Ishikawa (cell line): ENCODE data around the gene CDNF.

Experiments used
- CEBPB ChIP-seq: IDR thresholded peaks from 2 replicates; pipeline ENCODE4 v1.6.1; 2012
- CREB1 ChIP-seq: IDR thresholded peaks from 2 replicates; pipeline ENCODE4 v1.6.1; 2012; ENCODE audit warnings: low read depth
- EGR1 ChIP-seq: IDR thresholded peaks from 2 replicates; pipeline ENCODE4 v1.6.1; 2012
- EP300 ChIP-seq: IDR thresholded peaks from 2 replicates; pipeline ENCODE4 v1.6.1; 2012; ENCODE audit warnings: borderline replicate concordance
- FOXM1 ChIP-seq: IDR thresholded peaks from 2 replicates; pipeline ENCODE4 v1.6.1; 2012; ENCODE audit warnings: low read depth, borderline replicate concordance
- NFIC ChIP-seq: IDR thresholded peaks from 2 replicates; pipeline ENCODE4 v1.6.1; 2012
- RAD21 ChIP-seq: IDR thresholded peaks from 2 replicates; pipeline ENCODE4 v1.6.1; 2012; ENCODE audit warnings: low read depth
- TAF1 ChIP-seq: IDR thresholded peaks from 2 replicates; pipeline ENCODE4 v1.6.1; 2012; ENCODE audit warnings: low read depth, mild to moderate bottlenecking
- TCF12 ChIP-seq: IDR thresholded peaks from 2 replicates; pipeline ENCODE4 v1.6.1; 2012; ENCODE audit warnings: low read depth
- TEAD4 ChIP-seq: IDR thresholded peaks from 2 replicates; pipeline ENCODE4 v1.6.1; 2012
- YY1 ChIP-seq: IDR thresholded peaks from 2 replicates; pipeline ENCODE4 v1.6.1; 2012; ENCODE audit warnings: low read depth
- ZBTB7A ChIP-seq: IDR thresholded peaks from 2 replicates; pipeline ENCODE4 v1.6.1; 2012; ENCODE audit warnings: low read depth
- TF ChIP-seq, protein P1 (sequence below): IDR thresholded peaks from 2 replicates; pipeline ENCODE4 v1.6.1; 2012
- TF ChIP-seq, protein P2 (sequence below): IDR thresholded peaks from 2 replicates; pipeline ENCODE4 v1.6.1; 2012; ENCODE audit warnings: low read depth, mild to moderate bottlenecking
- TF ChIP-seq, protein P3 (sequence below): IDR thresholded peaks from 2 replicates; pipeline ENCODE4 v1.6.1; 2012

The CDNF gene

DNA sequence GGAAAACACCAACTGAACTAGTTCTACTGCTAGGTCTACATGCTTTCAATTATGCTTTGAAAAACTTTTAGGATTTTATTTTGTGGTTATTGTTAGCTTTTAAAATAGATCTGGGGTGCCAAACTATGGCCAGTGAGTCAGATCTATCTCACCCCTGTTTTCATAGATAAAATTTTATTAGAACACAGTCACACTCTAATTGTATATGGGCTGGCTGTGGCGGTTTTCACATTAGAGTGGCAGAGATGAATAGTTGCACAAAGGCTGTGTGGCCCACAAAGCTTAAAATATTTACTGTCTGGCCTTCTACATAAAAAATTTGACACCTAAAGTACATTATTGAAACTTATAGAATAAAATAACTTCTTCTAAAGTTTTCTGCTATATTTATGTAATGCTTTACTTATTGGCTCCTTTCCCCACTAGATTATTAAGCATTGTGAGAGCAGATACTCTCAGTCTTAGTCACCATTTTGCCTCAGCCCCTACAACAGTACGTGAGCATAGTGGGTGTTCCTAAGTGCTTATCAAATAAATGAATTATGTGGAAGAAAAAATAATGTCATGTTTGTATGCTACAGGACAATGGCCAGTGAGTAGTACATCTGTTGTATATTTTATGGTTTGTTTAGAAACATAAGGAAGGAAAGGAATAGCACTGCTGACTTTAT, 35.4 kb upstream of the CDNF start:
- TF ChIP-seq TCF12 (no peak), TAF1 (no peak), TEAD4 (no peak), EGR1 (no peak), FOXM1 (no peak)
- TF ChIP-seq, protein P1, sequence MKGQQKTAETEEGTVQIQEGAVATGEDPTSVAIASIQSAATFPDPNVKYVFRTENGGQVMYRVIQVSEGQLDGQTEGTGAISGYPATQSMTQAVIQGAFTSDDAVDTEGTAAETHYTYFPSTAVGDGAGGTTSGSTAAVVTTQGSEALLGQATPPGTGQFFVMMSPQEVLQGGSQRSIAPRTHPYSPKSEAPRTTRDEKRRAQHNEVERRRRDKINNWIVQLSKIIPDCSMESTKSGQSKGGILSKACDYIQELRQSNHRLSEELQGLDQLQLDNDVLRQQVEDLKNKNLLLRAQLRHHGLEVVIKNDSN: no peak

DNA sequence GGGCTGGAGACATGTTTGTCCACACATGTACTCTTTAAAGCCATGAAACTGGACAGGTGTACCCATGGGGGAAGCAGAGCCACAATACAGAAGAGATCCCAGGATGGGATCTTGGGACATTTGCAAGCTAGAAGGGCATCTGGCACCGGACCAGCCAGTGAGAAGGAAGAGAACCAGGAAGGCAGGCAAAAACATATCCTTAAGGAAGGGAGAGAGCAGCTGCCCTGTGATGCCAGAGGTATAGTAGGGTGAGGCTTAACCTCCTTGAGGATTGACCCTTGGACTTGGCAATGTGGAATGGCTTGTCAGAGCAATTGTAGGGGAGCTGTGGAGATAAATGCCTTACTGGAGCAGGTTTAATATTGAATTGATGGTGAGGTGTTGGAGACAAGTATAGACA, 23.0 kb upstream of the CDNF start:
- TF ChIP-seq, protein P1: no peak
- no peak for TF ChIP-seq FOXM1
- no peak for TF ChIP-seq NFIC
- TF ChIP-seq YY1: no peak
- TF ChIP-seq CEBPB: no peak
- no peak for TF ChIP-seq TAF1
- TF ChIP-seq, protein P2, sequence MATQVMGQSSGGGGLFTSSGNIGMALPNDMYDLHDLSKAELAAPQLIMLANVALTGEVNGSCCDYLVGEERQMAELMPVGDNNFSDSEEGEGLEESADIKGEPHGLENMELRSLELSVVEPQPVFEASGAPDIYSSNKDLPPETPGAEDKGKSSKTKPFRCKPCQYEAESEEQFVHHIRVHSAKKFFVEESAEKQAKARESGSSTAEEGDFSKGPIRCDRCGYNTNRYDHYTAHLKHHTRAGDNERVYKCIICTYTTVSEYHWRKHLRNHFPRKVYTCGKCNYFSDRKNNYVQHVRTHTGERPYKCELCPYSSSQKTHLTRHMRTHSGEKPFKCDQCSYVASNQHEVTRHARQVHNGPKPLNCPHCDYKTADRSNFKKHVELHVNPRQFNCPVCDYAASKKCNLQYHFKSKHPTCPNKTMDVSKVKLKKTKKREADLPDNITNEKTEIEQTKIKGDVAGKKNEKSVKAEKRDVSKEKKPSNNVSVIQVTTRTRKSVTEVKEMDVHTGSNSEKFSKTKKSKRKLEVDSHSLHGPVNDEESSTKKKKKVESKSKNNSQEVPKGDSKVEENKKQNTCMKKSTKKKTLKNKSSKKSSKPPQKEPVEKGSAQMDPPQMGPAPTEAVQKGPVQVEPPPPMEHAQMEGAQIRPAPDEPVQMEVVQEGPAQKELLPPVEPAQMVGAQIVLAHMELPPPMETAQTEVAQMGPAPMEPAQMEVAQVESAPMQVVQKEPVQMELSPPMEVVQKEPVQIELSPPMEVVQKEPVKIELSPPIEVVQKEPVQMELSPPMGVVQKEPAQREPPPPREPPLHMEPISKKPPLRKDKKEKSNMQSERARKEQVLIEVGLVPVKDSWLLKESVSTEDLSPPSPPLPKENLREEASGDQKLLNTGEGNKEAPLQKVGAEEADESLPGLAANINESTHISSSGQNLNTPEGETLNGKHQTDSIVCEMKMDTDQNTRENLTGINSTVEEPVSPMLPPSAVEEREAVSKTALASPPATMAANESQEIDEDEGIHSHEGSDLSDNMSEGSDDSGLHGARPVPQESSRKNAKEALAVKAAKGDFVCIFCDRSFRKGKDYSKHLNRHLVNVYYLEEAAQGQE: no peak
- TF ChIP-seq CREB1: no peak
- TF ChIP-seq TCF12: no peak
- TF ChIP-seq, protein P3, sequence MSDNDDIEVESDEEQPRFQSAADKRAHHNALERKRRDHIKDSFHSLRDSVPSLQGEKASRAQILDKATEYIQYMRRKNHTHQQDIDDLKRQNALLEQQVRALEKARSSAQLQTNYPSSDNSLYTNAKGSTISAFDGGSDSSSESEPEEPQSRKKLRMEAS: no peak
- no peak for TF ChIP-seq RAD21
- TF ChIP-seq EP300: no peak
- no peak for TF ChIP-seq EGR1

DNA sequence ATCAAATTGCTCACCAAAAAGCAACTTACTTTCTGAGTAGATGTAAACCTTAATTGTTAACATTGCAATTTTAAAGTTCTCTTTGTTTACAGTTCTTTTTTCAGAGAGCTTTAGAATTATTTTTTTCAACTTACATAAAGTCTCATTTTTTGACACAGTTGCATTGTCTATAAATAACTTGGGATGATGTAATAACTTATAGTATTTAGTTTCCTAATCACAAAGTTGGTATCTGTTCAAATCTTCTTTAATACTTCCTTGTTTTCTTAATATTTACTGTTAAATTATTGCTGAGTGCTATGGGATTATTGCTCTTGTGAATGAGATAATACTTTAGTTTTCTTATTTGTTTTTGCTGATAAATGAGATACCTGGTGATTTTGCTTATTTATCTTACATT, 21.9 kb upstream of the CDNF start:
- TF ChIP-seq CREB1: no peak
- no peak for TF ChIP-seq EGR1
- TF ChIP-seq, protein P3: no peak
- TF ChIP-seq CEBPB: no peak
- TF ChIP-seq FOXM1: no peak
- no peak for TF ChIP-seq YY1

DNA sequence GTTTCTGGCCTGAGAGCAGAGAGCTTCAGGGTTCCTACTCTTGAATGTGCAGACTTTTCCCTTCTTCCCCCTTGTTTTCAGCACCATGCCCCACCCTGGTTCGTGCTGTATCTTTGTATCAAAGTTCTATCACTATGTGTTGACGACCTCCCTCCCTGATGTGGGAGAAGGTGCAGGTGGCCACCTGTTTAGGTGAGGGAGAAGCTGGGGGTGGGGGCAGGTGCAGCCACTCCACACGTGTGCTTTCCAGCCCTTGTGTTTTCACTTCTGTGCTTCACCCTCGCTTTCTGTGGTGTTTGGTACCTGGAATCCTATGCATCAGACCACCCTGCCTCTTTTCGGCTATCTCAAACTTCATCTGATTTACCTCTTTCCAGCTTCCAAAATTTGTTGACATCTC, 21.2 kb upstream of the CDNF start:
- TF ChIP-seq EGR1 (no peak), TCF12 (no peak)

DNA sequence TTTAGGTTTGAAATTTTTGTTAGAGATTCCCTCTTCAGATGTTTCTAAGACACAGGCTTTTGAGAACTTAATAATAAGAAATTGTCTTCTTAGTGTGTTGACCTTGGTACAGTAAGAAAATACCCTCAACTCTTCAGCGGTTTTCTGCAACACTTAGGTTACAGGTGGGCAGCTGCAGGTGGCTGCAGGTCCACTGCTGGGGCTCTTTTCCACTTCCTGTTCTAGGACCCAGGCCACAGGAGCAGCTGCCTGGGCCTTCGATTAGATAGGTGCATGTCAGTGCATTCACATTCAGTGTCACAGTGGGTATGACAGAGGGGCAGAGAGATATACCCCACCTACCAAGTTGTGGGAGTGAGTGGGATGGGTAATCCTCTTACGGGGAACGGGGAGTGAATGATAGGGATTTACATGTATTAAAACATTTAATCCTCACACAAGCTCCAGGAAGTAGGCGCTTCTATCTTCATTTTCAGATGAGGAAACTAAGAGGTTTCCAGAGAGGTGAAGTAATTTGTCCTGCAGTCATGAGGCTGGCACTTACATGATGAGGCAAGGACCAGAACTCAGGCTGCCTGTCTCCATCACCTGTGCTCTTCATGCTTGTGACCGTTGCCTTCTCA, 20.6 kb upstream of the CDNF start:
- TF ChIP-seq, protein P1: no peak
- TF ChIP-seq, protein P2: no peak
- no peak for TF ChIP-seq EP300

DNA sequence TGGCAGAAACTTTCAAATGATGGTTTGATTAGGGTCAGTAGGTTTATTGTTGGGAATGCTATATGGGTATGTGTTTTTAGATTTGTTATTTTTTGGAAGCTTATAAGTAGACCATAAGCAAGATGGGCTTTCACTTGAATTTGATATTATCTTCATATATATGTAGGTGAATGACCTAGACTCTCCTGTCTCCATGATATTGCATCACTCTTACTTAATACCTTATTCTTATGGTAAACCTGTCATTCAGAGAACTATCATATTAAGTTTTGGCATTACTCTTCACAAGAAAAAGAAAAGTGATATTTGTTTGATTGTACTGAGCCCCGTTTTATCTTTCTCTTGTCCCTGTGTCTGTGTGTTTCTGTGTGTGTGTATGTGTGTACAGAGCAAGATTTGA, 17.6 kb upstream of the CDNF start:
- TF ChIP-seq ZBTB7A: no peak
- TF ChIP-seq, protein P2: no peak
- no peak for TF ChIP-seq YY1
- TF ChIP-seq CEBPB: no peak
- no peak for TF ChIP-seq EGR1
- TF ChIP-seq, protein P3: no peak
- no peak for TF ChIP-seq TCF12
- TF ChIP-seq TEAD4: no peak
- no peak for TF ChIP-seq RAD21
- TF ChIP-seq TAF1: no peak
- no peak for TF ChIP-seq NFIC
- TF ChIP-seq FOXM1: no peak
- TF ChIP-seq CREB1: no peak
- TF ChIP-seq EP300: no peak
- TF ChIP-seq, protein P1: no peak
